HepG2 (cell line): ENCODE data around the gene CARMIL1. TPM values are rescaled to one million over a fixed set of nuclear protein-coding genes. Genes with fewer than 3 reads are reported as not detected.

ENCODE experiments used
- ATAC-seq: fragments of 200-7000 bp; cut with Tn5 transposase; 3 replicates; pipeline ENCODE4 v1.9.1; 2020; ENCODE audit warnings: mild to moderate bottlenecking, moderate library complexity
- BruUV-seq: library from RNA; stranded (reverse); fragments of 400-500 nt; replicated peaks from 2 replicates; lab custom pipeline; 2021; lab: Mats Ljungman, UMichigan
- CTCF ChIA-PET: fragments of 300-600 bp; formaldehyde crosslinking; extraction: SDS; loops from one replicate; lab custom pipeline; 2021; ENCODE audit warnings: low total read pairs, inconsistent platforms, low intra/inter-chr PET ratio; lab: Yijun Ruan, JAX
- POLR2A ChIA-PET: fragments of 350-600 bp; sonication (Branson Sonifier 250); formaldehyde crosslinking; loops from one replicate; lab custom pipeline; 2020; ENCODE audit warnings: antibody characterized with exemption, inconsistent platforms; lab: Yijun Ruan, JAX
- DNase-seq: peaks from one replicate; pipeline ENCODE4 v3.0.0-alpha.2; 2015; ENCODE audit warnings: low spot score
- FAIRE-seq: peaks from 3 replicates; lab custom pipeline; 2011; peaks lifted over from hg19 to GRCh38; lab: Jason Lieb, UNC
- H2AFZ ChIP-seq: one replicate; pipeline ENCODE4 v1.6.1; 2011; ENCODE audit warnings: low read length, inconsistent platforms
- H3K27ac ChIP-seq: fragments of 300-600 bp; 3 replicates; pipeline ENCODE4 v1.8.0; 2011; ENCODE audit warnings: mixed run types, mild to moderate bottlenecking, mixed read lengths, low read length, inconsistent platforms; ENCODE audit not compliant: insufficient read depth; ENCODE audit errors: extremely low read length
- H3K27me3 ChIP-seq, 2 experiments: fragments of 200-600 bp in 1 of 2; 2 replicates in 1 of 2; 3 replicates in 1 of 2; pipeline versions ENCODE4 v1.6.0 to v1.8.0; 2011; ENCODE audit warnings: low read length in 2 of 2, mild to moderate bottlenecking in 2 of 2, moderate library complexity in 2 of 2, inconsistent platforms in 1 of 2; ENCODE audit not compliant: insufficient read depth in 2 of 2, control insufficient read depth in 1 of 2
- H3K36me3 ChIP-seq, 2 experiments: fragments of 200-600 bp in 1 of 2; replicated peaks in 1 of 2; 2 replicates in 1 of 2; 3 replicates in 1 of 2; pipeline versions ENCODE4 v1.5.1 to v1.8.0; 2011; ENCODE audit warnings: low read length in 2 of 2, inconsistent platforms in 1 of 2; ENCODE audit not compliant: insufficient read depth in 2 of 2, control insufficient read depth in 1 of 2
- H3K4me1 ChIP-seq: 2 replicates; pipeline ENCODE4 v1.5.1; 2012; ENCODE audit warnings: low read length, inconsistent platforms; ENCODE audit not compliant: insufficient read depth
- H3K4me2 ChIP-seq: 2 replicates; pipeline ENCODE4 v1.6.0; 2011; ENCODE audit warnings: low read depth, low read length, inconsistent platforms
- H3K4me3 ChIP-seq, 3 experiments: fragments of 200-600 bp in 1 of 3; sonication (generic), shearing (Covaris generic) in 1 of 3; replicated peaks in 1 of 3; 2 replicates each; pipeline ENCODE4 v1.5.1; 2011 to 2016; ENCODE audit warnings: low read length in 3 of 3, inconsistent platforms in 2 of 3, low read depth in 2 of 3, mild to moderate bottlenecking in 2 of 3, control low read depth in 1 of 3, mixed read lengths in 1 of 3; ENCODE audit not compliant: insufficient read depth in 1 of 3
- H3K79me2 ChIP-seq: one replicate; pipeline ENCODE4 v1.6.1; 2011; ENCODE audit warnings: low read length, inconsistent platforms; ENCODE audit not compliant: insufficient read depth
- H3K9ac ChIP-seq: 2 replicates; pipeline ENCODE4 v1.6.0; 2011; ENCODE audit warnings: mild to moderate bottlenecking, low read depth, low read length, inconsistent platforms; ENCODE audit not compliant: insufficient read depth
- H3K9me3 ChIP-seq: 2 replicates; pipeline ENCODE4 v1.5.1; 2012; ENCODE audit warnings: mild to moderate bottlenecking, low read length
- H4K20me1 ChIP-seq: 2 replicates; pipeline ENCODE4 v1.6.0; 2011; ENCODE audit warnings: inconsistent platforms, mild to moderate bottlenecking, low read length, moderate library complexity; ENCODE audit not compliant: insufficient read depth
- ARNT ChIP-seq: fragments of 450-650 bp; IDR thresholded peaks from 2 replicates; pipeline ENCODE4 v1.6.1; 2017
- HHEX ChIP-seq: IDR thresholded peaks from 2 replicates; pipeline ENCODE4 v1.6.1; 2016; ENCODE audit warnings: control low read depth
- MED8 ChIP-seq: sonication (generic); formaldehyde crosslinking; IDR thresholded peaks from 2 replicates; pipeline ENCODE4 v1.8.1; 2023; ENCODE audit warnings: mild to moderate bottlenecking, missing genetic modification reagents; ENCODE audit not compliant: insufficient replicate concordance
- NBN ChIP-seq: fragments of 450-650 bp; conservative IDR thresholded peaks from 2 replicates; pipeline ENCODE4 v1.6.1; 2017
- RBFOX2 ChIP-seq: fragments of 200-400 bp; formaldehyde crosslinking; IDR thresholded peaks from 2 replicates; pipeline ENCODE4 v1.6.1; 2017; ENCODE audit warnings: low read depth, mild to moderate bottlenecking, low read length
- TOPORS ChIP-seq: sonication (generic); formaldehyde crosslinking; IDR thresholded peaks from 2 replicates; pipeline ENCODE4 v1.8.0; 2023; ENCODE audit warnings: mild to moderate bottlenecking, missing genetic modification reagents
- TRIM24 ChIP-seq: sonication (generic); formaldehyde crosslinking; IDR thresholded peaks from 2 replicates; pipeline ENCODE4 v1.8.0; 2022; ENCODE audit warnings: mild to moderate bottlenecking, missing genetic modification reagents
- WIZ ChIP-seq: sonication (generic); formaldehyde crosslinking; IDR thresholded peaks from 2 replicates; pipeline ENCODE4 v1.5.1; 2020; ENCODE audit warnings: mild to moderate bottlenecking, missing genetic modification reagents
- ZBTB26 ChIP-seq: IDR thresholded peaks from 2 replicates; pipeline ENCODE4 v1.6.1; 2016; ENCODE audit warnings: missing compliant biosample characterization, missing genetic modification reagents, borderline replicate concordance
- ZBTB3 ChIP-seq: sonication (generic); formaldehyde crosslinking; IDR thresholded peaks from 2 replicates; pipeline ENCODE4 v1.4.0; 2020; ENCODE audit warnings: low read depth, mild to moderate bottlenecking, moderate library complexity, missing genetic modification reagents, borderline replicate concordance
- ZNF30 ChIP-seq: sonication (generic); formaldehyde crosslinking; IDR thresholded peaks from 2 replicates; pipeline ENCODE4 v1.5.0; 2020; ENCODE audit warnings: mild to moderate bottlenecking, missing genetic modification reagents
- ZNF331 ChIP-seq: sonication (generic); formaldehyde crosslinking; IDR thresholded peaks from 2 replicates; pipeline ENCODE4 v1.4.0; 2020; ENCODE audit warnings: missing genetic modification reagents
- ZNF350 ChIP-seq: sonication (generic); formaldehyde crosslinking; IDR thresholded peaks from 2 replicates; pipeline ENCODE4 v1.4.0; 2020; ENCODE audit warnings: mild to moderate bottlenecking, low read depth, missing genetic modification reagents, borderline replicate concordance
- ZNF432 ChIP-seq: sonication (generic); formaldehyde crosslinking; IDR thresholded peaks from 2 replicates; pipeline ENCODE4 v1.5.0; 2020; ENCODE audit warnings: missing genetic modification reagents, mild to moderate bottlenecking, borderline replicate concordance
- ZNF570 ChIP-seq: sonication (generic); formaldehyde crosslinking; IDR thresholded peaks from 2 replicates; pipeline ENCODE4 v1.4.0; 2020; ENCODE audit warnings: mild to moderate bottlenecking, missing genetic modification reagents, borderline replicate concordance
- ZNF749 ChIP-seq: sonication (generic); formaldehyde crosslinking; IDR thresholded peaks from 2 replicates; pipeline ENCODE4 v1.8.0; 2022; ENCODE audit warnings: mild to moderate bottlenecking, missing genetic modification reagents, moderate library complexity, borderline replicate concordance
- ZNF878 ChIP-seq: sonication (generic); formaldehyde crosslinking; IDR thresholded peaks from 2 replicates; pipeline ENCODE4 v1.8.1; 2023; ENCODE audit warnings: mild to moderate bottlenecking, missing genetic modification reagents, moderate library complexity
- WGBS: methylation state at CpG from one replicate; pipeline ENCODE4 v1.1.6; 2017; ENCODE audit warnings: low lambda C conversion rate; 5-methylcytosine and 5-hydroxymethylcytosine counted together
- in situ Hi-C: cut with HindIII; loops from 2 replicates; pipeline ENCODE4 v1.10.0; 2017; ENCODE audit warnings: low pct_unique_long_range_greater_than_20kb; ENCODE audit not compliant: extremely low pct_ligation_motif_present
- intact Hi-C: fragments of 100-400 bp; cut with micrococcal nuclease; formaldehyde crosslinking; loops from one replicate; pipeline ENCODE4 v1.10.0; 2022; ENCODE audit not compliant: unreplicated experiment
- polyA plus RNA-seq, 8 experiments: library from polyadenylated mRNA; depleted of rRNA in 3 of 8; stranded (reverse) in 7 of 8; unstranded in 1 of 8; fragments of >200 nt; fragmentation: Illumina TruSeq in 4 of 8; extraction: Trizol in 4 of 8; gene quantifications; 2 replicates each; pipeline versions ENCODE4 v1.2.1 to v1.2.3, GENCODE V29; 2011 to 2016; ENCODE audit warnings: low read depth in 4 of 8, missing spikeins in 1 of 8, mixed read lengths in 1 of 8; ENCODE audit not compliant: insufficient read depth in 1 of 8
- total RNA-seq, 5 experiments: library from RNA; depleted of rRNA; stranded (reverse); fragments of >200 nt; fragmentation: Illumina TruSeq; extraction: Trizol; gene quantifications; 2 replicates each; pipeline ENCODE4 v1.2.3, GENCODE V29; 2016; ENCODE audit warnings: low read depth in 1 of 5
- TF ChIP-seq, protein P1 (sequence below): sonication (generic); formaldehyde crosslinking; IDR thresholded peaks from 2 replicates; pipeline ENCODE4 v1.8.0; 2022; ENCODE audit warnings: missing genetic modification reagents, mild to moderate bottlenecking, borderline replicate concordance
- TF ChIP-seq, protein P2 (sequence below): IDR thresholded peaks from 2 replicates; pipeline ENCODE4 v1.6.1; 2012; ENCODE audit warnings: low read depth, low read length, improper control_type of control experiment

Gene CARMIL1
- total and polyA plus RNA-seq, 2 of the 13 experiments (the other 11 are each of a cell fraction or from before 2014, with no cell fraction given): 1.8 to 2.6 TPM

DNA sequence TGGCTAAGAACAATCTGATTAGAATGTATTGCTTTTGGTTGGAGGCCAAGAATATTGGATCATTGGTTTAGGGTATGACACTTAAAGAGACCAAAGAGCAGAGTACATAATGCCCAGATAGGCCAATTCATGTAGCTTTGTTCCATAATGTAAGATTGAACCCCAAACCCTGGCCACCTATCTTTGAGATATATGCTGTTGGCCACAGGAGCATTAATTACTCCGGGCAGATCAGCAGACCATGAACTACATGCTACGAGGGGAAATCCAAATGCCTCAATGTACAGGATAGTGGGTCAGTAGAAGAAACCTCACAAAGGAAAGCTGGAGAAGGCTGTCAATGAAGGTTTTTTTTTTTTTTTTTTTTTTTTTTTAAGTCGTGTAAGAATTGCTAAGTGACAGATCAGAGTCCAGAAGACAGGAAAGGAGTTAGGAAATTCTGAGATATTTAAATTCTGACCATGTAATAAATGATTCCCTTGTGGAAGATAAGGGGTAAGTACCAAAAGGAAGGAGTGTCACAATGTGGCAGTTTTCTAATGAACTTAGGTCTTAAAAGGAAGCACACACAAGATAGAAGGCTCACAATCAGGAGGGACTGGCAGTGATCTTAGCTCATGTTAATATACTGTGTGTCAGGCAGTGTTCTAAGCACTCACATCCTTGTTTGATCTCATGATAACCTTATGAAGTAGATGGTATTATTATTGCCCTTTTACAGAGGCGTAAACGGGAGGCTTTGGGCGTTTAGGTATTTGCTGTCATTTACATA is 61.4 kb downstream of the CARMIL1 start (continued):
- TF ChIP-seq WIZ (CRISPR knock-in tag) (no peak), ARNT (no peak), RBFOX2 (no peak), ZNF350 (no peak), ZNF432 (CRISPR knock-in tag) (no peak)

DNA sequence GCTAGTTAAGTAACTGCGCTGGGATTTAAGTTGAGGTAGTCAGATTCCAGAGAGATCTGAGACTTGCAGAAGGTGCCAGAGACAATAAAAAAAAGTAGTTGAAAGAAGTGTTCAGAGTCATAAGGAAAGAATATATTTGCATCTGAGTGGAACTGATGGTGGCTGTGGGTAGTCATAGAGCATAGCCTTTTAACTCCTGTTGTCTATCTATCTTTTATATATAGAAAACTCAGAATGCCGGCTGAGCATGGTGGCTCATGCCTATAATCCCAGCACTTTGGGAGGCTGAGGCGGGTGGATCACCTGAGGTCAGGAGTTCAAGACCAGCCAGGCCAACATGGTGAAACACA is 62.0 kb downstream of the CARMIL1 start:
- DNase-seq (no peak), ATAC-seq (no peak), FAIRE-seq (no peak)
- no peak overlapping the region for H2AFZ ChIP-seq
- H3K79me2 ChIP-seq: no peaks in the 10 kb centered on the region
- WGBS: 64% methylated on average over 3 of the region's 3 CpGs
- H3K4me2 ChIP-seq: no peak overlapping the region
- H3K36me3 ChIP-seq: no peaks in the 10 kb centered on the region
- H4K20me1 ChIP-seq: no peaks in the 10 kb centered on the region
- ChIA-PET CTCF (no interaction called here), POLR2A (no interaction called here)
- intact Hi-C loops: no loop called here
- no peak overlapping the region for H3K27ac ChIP-seq
- H3K27me3 ChIP-seq: no peaks in the 10 kb centered on the region
- no peak overlapping the region for H3K9ac ChIP-seq
- no peaks in the 10 kb centered on the region for H3K4me1 ChIP-seq
- in situ Hi-C loops: no loop called here
- BruUV-seq: no TSS peak
- H3K4me3 ChIP-seq: no peak overlapping the region
- no peaks in the 10 kb centered on the region for H3K9me3 ChIP-seq
- TF ChIP-seq, protein P1, sequence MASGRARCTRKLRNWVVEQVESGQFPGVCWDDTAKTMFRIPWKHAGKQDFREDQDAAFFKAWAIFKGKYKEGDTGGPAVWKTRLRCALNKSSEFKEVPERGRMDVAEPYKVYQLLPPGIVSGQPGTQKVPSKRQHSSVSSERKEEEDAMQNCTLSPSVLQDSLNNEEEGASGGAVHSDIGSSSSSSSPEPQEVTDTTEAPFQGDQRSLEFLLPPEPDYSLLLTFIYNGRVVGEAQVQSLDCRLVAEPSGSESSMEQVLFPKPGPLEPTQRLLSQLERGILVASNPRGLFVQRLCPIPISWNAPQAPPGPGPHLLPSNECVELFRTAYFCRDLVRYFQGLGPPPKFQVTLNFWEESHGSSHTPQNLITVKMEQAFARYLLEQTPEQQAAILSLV (CRISPR knock-in tag): no peak
- TF ChIP-seq MED8 (CRISPR knock-in tag) (no peak), ZNF878 (CRISPR knock-in tag) (no peak), HHEX (CRISPR knock-in tag) (no peak), ZNF749 (CRISPR knock-in tag) (no peak), ZBTB26 (CRISPR knock-in tag) (no peak), TOPORS (CRISPR knock-in tag) (no peak), ZNF331 (CRISPR knock-in tag) (no peak), NBN (no peak), TRIM24 (CRISPR knock-in tag) (no peak), ZNF570 (CRISPR knock-in tag) (no peak), ZNF30 (CRISPR knock-in tag) (no peak), ZBTB3 (CRISPR knock-in tag) (no peak)
- TF ChIP-seq, protein P2, sequence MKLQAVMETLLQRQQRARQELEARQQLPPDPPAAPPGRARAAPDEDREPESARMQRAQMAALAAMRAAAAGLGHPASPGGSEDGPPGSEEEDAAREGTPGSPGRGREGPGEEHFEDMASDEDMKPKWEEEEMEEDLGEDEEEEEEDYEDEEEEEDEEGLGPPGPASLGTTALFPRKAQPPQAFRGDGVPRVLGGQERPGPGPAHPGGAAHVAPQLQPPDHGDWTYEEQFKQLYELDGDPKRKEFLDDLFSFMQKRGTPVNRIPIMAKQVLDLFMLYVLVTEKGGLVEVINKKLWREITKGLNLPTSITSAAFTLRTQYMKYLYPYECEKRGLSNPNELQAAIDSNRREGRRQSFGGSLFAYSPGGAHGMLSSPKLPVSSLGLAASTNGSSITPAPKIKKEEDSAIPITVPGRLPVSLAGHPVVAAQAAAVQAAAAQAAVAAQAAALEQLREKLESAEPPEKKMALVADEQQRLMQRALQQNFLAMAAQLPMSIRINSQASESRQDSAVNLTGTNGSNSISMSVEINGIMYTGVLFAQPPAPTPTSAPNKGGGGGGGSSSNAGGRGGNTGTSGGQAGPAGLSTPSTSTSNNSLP: no peak
